OCI-LY3 (cell line): Measurements from ENCODE around the gene FRG2.

ENCODE experiments used
- H2AFZ ChIP-seq: fragments of 200-600, 300-600 bp; shearing (Covaris generic); 2 replicates; pipeline ENCODE4 v1.6.0; 2014; ENCODE audit warnings: antibody characterized with exemption, low read depth, low read length
- H3K27ac ChIP-seq: fragments of 200-600, 300-600 bp; sonication (generic); 2 replicates; pipeline ENCODE4 v1.5.1; 2014; ENCODE audit warnings: mild to moderate bottlenecking, low read length, moderate library complexity, mixed read lengths
- H3K27me3 ChIP-seq: fragments of 200-600, 300-600 bp; sonication (generic); 2 replicates; pipeline ENCODE4 v1.6.1; 2014; ENCODE audit warnings: low read depth, low read length, mixed read lengths
- H3K36me3 ChIP-seq: fragments of 200-600, 300-600 bp; sonication (generic); replicated peaks from 2 replicates; pipeline ENCODE3; 2014; ENCODE audit warnings: low read depth, low read length, mixed read lengths
- H3K4me1 ChIP-seq: fragments of 300-600, 200-600 bp; sonication (generic); 2 replicates; pipeline ENCODE4 v1.6.1; 2014; ENCODE audit warnings: low read length, mixed read lengths
- H3K4me2 ChIP-seq: fragments of 200-600, 300-600 bp; sonication (generic); 2 replicates; pipeline ENCODE4 v1.6.1; 2014; ENCODE audit warnings: low read length, mixed read lengths
- H3K4me3 ChIP-seq: fragments of 300-600, 200-600 bp; sonication (generic); 2 replicates; pipeline ENCODE4 v1.5.1; 2014; ENCODE audit warnings: antibody characterized with exemption, mild to moderate bottlenecking, low read length, moderate library complexity
- H3K79me2 ChIP-seq: fragments of 300-600, 200-600 bp; shearing (Covaris generic); 2 replicates; pipeline ENCODE4 v1.6.1; 2014; ENCODE audit warnings: mild to moderate bottlenecking, low read length, mixed read lengths
- H3K9ac ChIP-seq: fragments of 300-600, 200-600 bp; shearing (Covaris generic); 2 replicates; pipeline ENCODE4 v1.6.0; 2014; ENCODE audit warnings: mild to moderate bottlenecking, low read length, moderate library complexity
- H3K9me3 ChIP-seq: fragments of 200-600, 300-600 bp; shearing (Covaris generic); 2 replicates; pipeline ENCODE4 v1.6.1; 2014; ENCODE audit warnings: low read length, mixed read lengths; ENCODE audit not compliant: insufficient read depth
- H4K20me1 ChIP-seq: fragments of 200-600, 300-600 bp; sonication (generic); 2 replicates; pipeline ENCODE4 v1.6.1; 2016; ENCODE audit warnings: low read length, mixed read lengths; ENCODE audit not compliant: insufficient read depth
- CTCF ChIP-seq: fragments of 200-600, 300-600 bp; sonication (generic); IDR thresholded peaks from 2 replicates; pipeline ENCODE4 v1.5.1; 2014; ENCODE audit warnings: antibody characterized with exemption, low read length, low read depth
- EZH2phosphoT487 ChIP-seq: fragments of 200-600 bp; shearing (Covaris generic); IDR thresholded peaks from 2 replicates; pipeline ENCODE4 v1.6.1; 2018; ENCODE audit warnings: antibody characterized with exemption, mixed run types, low read depth

Gene FRG2

DNA sequence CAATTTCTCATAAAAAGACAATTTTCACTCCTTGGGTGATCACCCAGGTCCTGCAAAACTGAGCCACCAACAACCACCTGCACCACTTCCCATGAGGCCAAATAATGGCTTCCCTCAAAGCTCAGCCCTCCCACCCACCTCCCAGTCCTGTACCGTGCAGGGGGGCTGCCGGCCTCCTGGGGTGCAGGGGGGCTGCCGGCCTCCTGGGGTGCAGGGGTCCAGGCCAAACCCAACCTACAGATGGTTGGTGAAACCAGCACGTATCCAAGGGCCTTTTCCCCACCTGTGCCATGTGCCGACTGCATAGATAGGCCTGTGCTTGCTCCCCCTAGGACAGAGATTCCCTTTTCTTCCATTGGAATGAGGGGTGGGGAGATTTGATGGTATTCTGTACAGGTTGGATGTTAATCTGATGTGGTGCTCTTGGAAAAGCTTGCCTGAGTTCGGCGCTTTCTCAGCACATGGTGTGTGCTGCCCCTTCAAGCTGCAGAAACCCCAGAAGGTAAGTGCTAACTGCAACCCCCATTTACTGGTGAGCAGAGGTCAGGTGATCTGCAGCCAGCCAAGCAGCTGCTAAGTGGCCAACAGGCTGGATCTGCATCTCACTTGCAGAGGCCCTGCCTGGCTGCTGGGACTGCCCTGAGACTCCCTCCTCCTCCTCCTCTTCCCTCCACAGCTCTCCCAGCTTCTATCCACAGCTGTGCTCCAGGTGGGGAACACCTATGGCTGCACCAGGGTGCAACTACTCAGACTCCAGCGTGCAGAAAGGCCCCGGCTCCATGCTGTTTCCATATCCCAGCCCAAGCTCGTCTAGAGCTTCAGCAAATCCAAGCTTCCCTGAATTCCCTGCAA lies 47.6 kb downstream of the FRG2 start:
- Histone ChIP-seq H3K4me3 (no peak overlapping the region), H3K36me3 (no peaks in the 10 kb centered on the region), H4K20me1 (no peaks in the 10 kb centered on the region), H3K9ac (no peak overlapping the region), H3K9me3 (no peaks in the 10 kb centered on the region), H2AFZ (no peak overlapping the region), H3K79me2 (no peaks in the 10 kb centered on the region), H3K27ac (no peak overlapping the region), H3K4me2 (no peak overlapping the region), H3K27me3 (no peaks in the 10 kb centered on the region), H3K4me1 (no peaks in the 10 kb centered on the region)
- TF ChIP-seq CTCF (no peak), EZH2phosphoT487 (no peak)
